Neural cell (in vitro differentiated cells): ENCODE data around the gene ARSI. TPM values are rescaled to one million over a fixed set of nuclear protein-coding genes. Genes with fewer than 3 reads are reported as not detected.

Experiments
- H2AFZ ChIP-seq: fragments of 200-600, 300-800 bp; sonication (generic), shearing (Covaris generic); 2 replicates; pipeline ENCODE4 v1.6.0; 2014; ENCODE audit warnings: low read depth, mild to moderate bottlenecking, antibody characterized with exemption, low read length, moderate library complexity
- H3F3A ChIP-seq: fragments of 200-600 bp; shearing (Covaris generic); 2 replicates; pipeline ENCODE4 v1.6.1; 2016; ENCODE audit warnings: mild to moderate bottlenecking, moderate library complexity, mixed read lengths, antibody characterized with exemption, low read length; ENCODE audit not compliant: insufficient read depth, poor library complexity, severe bottlenecking
- H3K27ac ChIP-seq: fragments of 200-600, 300-800 bp; sonication (generic), shearing (Covaris generic); 2 replicates; pipeline ENCODE4 v1.5.1; 2014; ENCODE audit warnings: mild to moderate bottlenecking, low read length, moderate library complexity
- H3K27me3 ChIP-seq: fragments of 300-800, 200-600 bp; sonication (generic), shearing (Covaris generic); 2 replicates; pipeline ENCODE4 v1.6.0; 2014; ENCODE audit warnings: mild to moderate bottlenecking, low read depth, low read length, moderate library complexity; ENCODE audit not compliant: insufficient read depth
- H3K36me3 ChIP-seq: fragments of 300-800, 200-600 bp; sonication (generic), shearing (Covaris generic); 2 replicates; pipeline ENCODE4 v1.5.1; 2014; ENCODE audit warnings: mild to moderate bottlenecking, antibody characterized with exemption, low read length, moderate library complexity; ENCODE audit not compliant: insufficient read depth
- H3K4me2 ChIP-seq: fragments of 300-800, 200-600 bp; sonication (generic), shearing (Covaris generic); 2 replicates; pipeline ENCODE4 v1.6.0; 2014; ENCODE audit warnings: mild to moderate bottlenecking, low read length
- H3K4me3 ChIP-seq: fragments of 300-800, 200-600 bp; sonication (generic), shearing (Covaris generic); 2 replicates; pipeline ENCODE4 v1.5.1; 2014; ENCODE audit warnings: mild to moderate bottlenecking, low read length, moderate library complexity
- H3K79me2 ChIP-seq: fragments of 200-600 bp; shearing (Covaris generic); replicated peaks from 2 replicates; pipeline ENCODE4 v1.6.0; 2014; ENCODE audit warnings: mild to moderate bottlenecking, low read length, moderate library complexity; ENCODE audit not compliant: insufficient read depth
- H3K9ac ChIP-seq: fragments of 300-800, 200-600 bp; sonication (generic), shearing (Covaris generic); 2 replicates; pipeline ENCODE4 v1.6.1; 2016; ENCODE audit warnings: mild to moderate bottlenecking, low read length, mixed read lengths
- H3K9me2 ChIP-seq: fragments of 200-600 bp; shearing (Covaris generic); 2 replicates; pipeline ENCODE4 v1.6.1; 2016; ENCODE audit warnings: mild to moderate bottlenecking, low read length, mixed read lengths; ENCODE audit not compliant: insufficient read depth
- H3K9me3 ChIP-seq: fragments of 200-600, 300-800 bp; sonication (generic), shearing (Covaris generic); 2 replicates; pipeline ENCODE4 v1.6.1; 2016; ENCODE audit warnings: mild to moderate bottlenecking, mixed run types, low read length, moderate library complexity, mixed read lengths
- H4K20me1 ChIP-seq: fragments of 200-600 bp; shearing (Covaris generic); 2 replicates; pipeline ENCODE4 v1.6.1; 2016; ENCODE audit warnings: mild to moderate bottlenecking, mixed run types; ENCODE audit not compliant: insufficient read depth
- EP300 ChIP-seq: fragments of 450-650 bp; conservative IDR thresholded peaks from 2 replicates; pipeline ENCODE4 v1.6.1; 2014; ENCODE audit warnings: antibody characterized with exemption, mild to moderate bottlenecking, moderate library complexity; ENCODE audit not compliant: poor library complexity, severe bottlenecking
- EZH2 ChIP-seq: fragments of 200-600, 300-800 bp; shearing (Covaris generic), sonication (generic); IDR thresholded peaks from 2 replicates; pipeline ENCODE4 v1.6.1; 2014; ENCODE audit warnings: antibody characterized with exemption, low read length, borderline replicate concordance, mild to moderate bottlenecking; ENCODE audit not compliant: insufficient read depth, poor library complexity, severe bottlenecking
- MXI1 ChIP-seq: fragments of 450-650 bp; conservative IDR thresholded peaks from 2 replicates; pipeline ENCODE4 v1.6.1; 2014; ENCODE audit warnings: antibody characterized with exemption, mild to moderate bottlenecking; ENCODE audit not compliant: poor library complexity, severe bottlenecking
- POLR2AphosphoS5 ChIP-seq: IDR thresholded peaks from 2 replicates; pipeline ENCODE4 v1.6.1; 2012
- RAD21 ChIP-seq: fragments of 450-650 bp; conservative IDR thresholded peaks from 2 replicates; pipeline ENCODE4 v1.6.1; 2014; ENCODE audit warnings: antibody characterized with exemption, mild to moderate bottlenecking, moderate library complexity
- SMC3 ChIP-seq: fragments of 450-650 bp; conservative IDR thresholded peaks from 2 replicates; pipeline ENCODE4 v1.6.1; 2014; ENCODE audit warnings: antibody characterized with exemption, mild to moderate bottlenecking, moderate library complexity; ENCODE audit not compliant: poor library complexity
- TAF1 ChIP-seq: IDR thresholded peaks from 2 replicates; pipeline ENCODE4 v1.6.1; 2012; ENCODE audit warnings: low read depth
- polyA plus RNA-seq: library from polyadenylated mRNA; depleted of rRNA; stranded (reverse); fragments of >200 nt; gene quantifications from 2 replicates; pipeline ENCODE4 v1.2.3, GENCODE V29; 2014
- TF ChIP-seq, protein P1 (sequence below): fragments of 450-650 bp; IDR thresholded peaks from 2 replicates; pipeline ENCODE4 v1.5.1; 2014; ENCODE audit warnings: antibody characterized with exemption, mild to moderate bottlenecking, moderate library complexity; ENCODE audit not compliant: poor library complexity, severe bottlenecking
- TF ChIP-seq, protein P2 (sequence below): IDR thresholded peaks from 2 replicates; pipeline ENCODE4 v1.6.1; 2012; ENCODE audit warnings: borderline replicate concordance

The ARSI gene
- polyA plus RNA-seq, 1 donor from 2014 or later = not detected

DNA sequence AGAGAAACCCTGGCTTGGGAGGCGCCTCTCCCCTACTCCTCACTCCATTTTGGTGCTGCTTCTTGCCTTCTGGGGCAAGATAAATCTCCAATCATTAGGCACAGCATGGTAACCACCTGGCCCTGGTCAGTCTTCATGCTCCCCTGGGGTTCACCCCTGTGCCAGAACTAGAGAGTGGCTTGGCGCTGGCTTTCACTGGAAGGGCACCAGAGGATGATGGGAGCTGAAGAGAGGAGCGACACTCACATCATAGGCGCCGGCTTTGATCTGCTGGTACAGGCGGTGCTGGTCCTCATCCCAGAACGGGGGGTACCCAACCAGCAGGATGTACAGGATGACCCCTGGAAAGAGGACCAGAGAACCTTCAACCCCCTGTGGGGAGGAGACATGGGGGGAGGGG lies 51.2 kb downstream of the ARSI start:
- Histone ChIP-seq H3K27ac (no peak overlapping the region), H3K4me3 (no peak overlapping the region), H3K4me2 (no peak overlapping the region), H3K36me3 (peaks cover 6% of the 10 kb centered on the region), H3K9me3 (no peaks in the 10 kb centered on the region), H3K9me2 (no peaks in the 10 kb centered on the region), H3K9ac (no peak overlapping the region), H3K27me3 (no peaks in the 10 kb centered on the region), H4K20me1 (no peaks in the 10 kb centered on the region), H2AFZ (no peak overlapping the region), H3K79me2 (no peaks in the 10 kb centered on the region), H3F3A (no peaks in the 10 kb centered on the region)
- no peak for TF ChIP-seq SMC3
- no peak for TF ChIP-seq MXI1
- TF ChIP-seq, protein P1, sequence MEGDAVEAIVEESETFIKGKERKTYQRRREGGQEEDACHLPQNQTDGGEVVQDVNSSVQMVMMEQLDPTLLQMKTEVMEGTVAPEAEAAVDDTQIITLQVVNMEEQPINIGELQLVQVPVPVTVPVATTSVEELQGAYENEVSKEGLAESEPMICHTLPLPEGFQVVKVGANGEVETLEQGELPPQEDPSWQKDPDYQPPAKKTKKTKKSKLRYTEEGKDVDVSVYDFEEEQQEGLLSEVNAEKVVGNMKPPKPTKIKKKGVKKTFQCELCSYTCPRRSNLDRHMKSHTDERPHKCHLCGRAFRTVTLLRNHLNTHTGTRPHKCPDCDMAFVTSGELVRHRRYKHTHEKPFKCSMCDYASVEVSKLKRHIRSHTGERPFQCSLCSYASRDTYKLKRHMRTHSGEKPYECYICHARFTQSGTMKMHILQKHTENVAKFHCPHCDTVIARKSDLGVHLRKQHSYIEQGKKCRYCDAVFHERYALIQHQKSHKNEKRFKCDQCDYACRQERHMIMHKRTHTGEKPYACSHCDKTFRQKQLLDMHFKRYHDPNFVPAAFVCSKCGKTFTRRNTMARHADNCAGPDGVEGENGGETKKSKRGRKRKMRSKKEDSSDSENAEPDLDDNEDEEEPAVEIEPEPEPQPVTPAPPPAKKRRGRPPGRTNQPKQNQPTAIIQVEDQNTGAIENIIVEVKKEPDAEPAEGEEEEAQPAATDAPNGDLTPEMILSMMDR = no peak
- no peak for TF ChIP-seq EP300
- no peak for TF ChIP-seq POLR2AphosphoS5
- TF ChIP-seq RAD21 = no peak
- TF ChIP-seq TAF1 = no peak
- TF ChIP-seq, protein P2, sequence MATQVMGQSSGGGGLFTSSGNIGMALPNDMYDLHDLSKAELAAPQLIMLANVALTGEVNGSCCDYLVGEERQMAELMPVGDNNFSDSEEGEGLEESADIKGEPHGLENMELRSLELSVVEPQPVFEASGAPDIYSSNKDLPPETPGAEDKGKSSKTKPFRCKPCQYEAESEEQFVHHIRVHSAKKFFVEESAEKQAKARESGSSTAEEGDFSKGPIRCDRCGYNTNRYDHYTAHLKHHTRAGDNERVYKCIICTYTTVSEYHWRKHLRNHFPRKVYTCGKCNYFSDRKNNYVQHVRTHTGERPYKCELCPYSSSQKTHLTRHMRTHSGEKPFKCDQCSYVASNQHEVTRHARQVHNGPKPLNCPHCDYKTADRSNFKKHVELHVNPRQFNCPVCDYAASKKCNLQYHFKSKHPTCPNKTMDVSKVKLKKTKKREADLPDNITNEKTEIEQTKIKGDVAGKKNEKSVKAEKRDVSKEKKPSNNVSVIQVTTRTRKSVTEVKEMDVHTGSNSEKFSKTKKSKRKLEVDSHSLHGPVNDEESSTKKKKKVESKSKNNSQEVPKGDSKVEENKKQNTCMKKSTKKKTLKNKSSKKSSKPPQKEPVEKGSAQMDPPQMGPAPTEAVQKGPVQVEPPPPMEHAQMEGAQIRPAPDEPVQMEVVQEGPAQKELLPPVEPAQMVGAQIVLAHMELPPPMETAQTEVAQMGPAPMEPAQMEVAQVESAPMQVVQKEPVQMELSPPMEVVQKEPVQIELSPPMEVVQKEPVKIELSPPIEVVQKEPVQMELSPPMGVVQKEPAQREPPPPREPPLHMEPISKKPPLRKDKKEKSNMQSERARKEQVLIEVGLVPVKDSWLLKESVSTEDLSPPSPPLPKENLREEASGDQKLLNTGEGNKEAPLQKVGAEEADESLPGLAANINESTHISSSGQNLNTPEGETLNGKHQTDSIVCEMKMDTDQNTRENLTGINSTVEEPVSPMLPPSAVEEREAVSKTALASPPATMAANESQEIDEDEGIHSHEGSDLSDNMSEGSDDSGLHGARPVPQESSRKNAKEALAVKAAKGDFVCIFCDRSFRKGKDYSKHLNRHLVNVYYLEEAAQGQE = no peak
- TF ChIP-seq EZH2 = no peak

DNA sequence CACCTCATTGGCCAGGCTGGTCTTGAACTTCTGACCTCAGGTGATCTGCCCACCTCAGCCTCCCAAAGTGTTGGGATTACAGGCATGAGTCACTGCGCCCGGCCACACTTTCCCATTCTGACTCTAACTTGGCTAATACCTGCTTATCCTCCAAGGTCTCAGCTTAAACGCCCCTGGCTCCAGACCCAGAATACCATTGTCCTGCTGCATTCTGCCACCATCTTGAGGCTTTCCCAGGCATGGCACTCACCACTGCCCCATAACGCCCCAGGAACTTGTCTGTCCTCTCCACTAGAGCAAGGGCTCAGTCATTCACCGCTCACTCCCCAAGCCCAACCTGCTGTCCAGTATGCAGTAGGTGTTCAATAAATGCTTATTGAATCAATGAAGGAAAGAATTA lies 53.0 kb downstream of the ARSI start:
- no peaks in the 10 kb centered on the region for H3F3A ChIP-seq
- H3K4me2 ChIP-seq = no peak overlapping the region
- H3K9ac ChIP-seq = no peak overlapping the region
- H4K20me1 ChIP-seq = no peaks in the 10 kb centered on the region
- no peak overlapping the region for H3K27ac ChIP-seq
- no peaks in the 10 kb centered on the region for H3K9me2 ChIP-seq
- H3K9me3 ChIP-seq = no peaks in the 10 kb centered on the region
- H3K27me3 ChIP-seq = no peaks in the 10 kb centered on the region
- H3K79me2 ChIP-seq = no peaks in the 10 kb centered on the region
- no peak overlapping the region for H2AFZ ChIP-seq
- no peak for TF ChIP-seq TAF1
- TF ChIP-seq RAD21 = no peak
- TF ChIP-seq, protein P1 = no peak
- no peak for TF ChIP-seq EZH2
- TF ChIP-seq EP300 = no peak
- TF ChIP-seq, protein P2 = no peak
- TF ChIP-seq SMC3 = no peak
- no peak for TF ChIP-seq POLR2AphosphoS5
- no peak for TF ChIP-seq MXI1
- H3K4me3 ChIP-seq = no peak overlapping the region
- H3K36me3 ChIP-seq = peaks cover 6% of the 10 kb centered on the region
